Neural cell (in vitro differentiated cells): ENCODE data around the gene MND1. TPM values are rescaled to one million over a fixed set of nuclear protein-coding genes. Genes with fewer than 3 reads are reported as not detected.

Experiments used
- H2AFZ ChIP-seq: fragments of 200-600, 300-800 bp; sonication (generic), shearing (Covaris generic); 2 replicates; pipeline ENCODE4 v1.6.0; 2014; ENCODE audit warnings: low read depth, mild to moderate bottlenecking, antibody characterized with exemption, low read length, moderate library complexity
- H3F3A ChIP-seq: fragments of 200-600 bp; shearing (Covaris generic); 2 replicates; pipeline ENCODE4 v1.6.1; 2016; ENCODE audit warnings: mild to moderate bottlenecking, moderate library complexity, mixed read lengths, antibody characterized with exemption, low read length; ENCODE audit not compliant: insufficient read depth, poor library complexity, severe bottlenecking
- H3K27ac ChIP-seq: fragments of 200-600, 300-800 bp; sonication (generic), shearing (Covaris generic); 2 replicates; pipeline ENCODE4 v1.5.1; 2014; ENCODE audit warnings: mild to moderate bottlenecking, low read length, moderate library complexity
- H3K27me3 ChIP-seq: fragments of 300-800, 200-600 bp; sonication (generic), shearing (Covaris generic); 2 replicates; pipeline ENCODE4 v1.6.0; 2014; ENCODE audit warnings: mild to moderate bottlenecking, low read depth, low read length, moderate library complexity; ENCODE audit not compliant: insufficient read depth
- H3K36me3 ChIP-seq: fragments of 300-800, 200-600 bp; sonication (generic), shearing (Covaris generic); 2 replicates; pipeline ENCODE4 v1.5.1; 2014; ENCODE audit warnings: mild to moderate bottlenecking, antibody characterized with exemption, low read length, moderate library complexity; ENCODE audit not compliant: insufficient read depth
- H3K4me2 ChIP-seq: fragments of 300-800, 200-600 bp; sonication (generic), shearing (Covaris generic); 2 replicates; pipeline ENCODE4 v1.6.0; 2014; ENCODE audit warnings: mild to moderate bottlenecking, low read length
- H3K4me3 ChIP-seq: fragments of 300-800, 200-600 bp; sonication (generic), shearing (Covaris generic); 2 replicates; pipeline ENCODE4 v1.5.1; 2014; ENCODE audit warnings: mild to moderate bottlenecking, low read length, moderate library complexity
- H3K79me2 ChIP-seq: fragments of 200-600 bp; shearing (Covaris generic); replicated peaks from 2 replicates; pipeline ENCODE4 v1.6.0; 2014; ENCODE audit warnings: mild to moderate bottlenecking, low read length, moderate library complexity; ENCODE audit not compliant: insufficient read depth
- H3K9ac ChIP-seq: fragments of 300-800, 200-600 bp; sonication (generic), shearing (Covaris generic); 2 replicates; pipeline ENCODE4 v1.6.1; 2016; ENCODE audit warnings: mild to moderate bottlenecking, low read length, mixed read lengths
- H3K9me2 ChIP-seq: fragments of 200-600 bp; shearing (Covaris generic); 2 replicates; pipeline ENCODE4 v1.6.1; 2016; ENCODE audit warnings: mild to moderate bottlenecking, low read length, mixed read lengths; ENCODE audit not compliant: insufficient read depth
- H3K9me3 ChIP-seq: fragments of 200-600, 300-800 bp; sonication (generic), shearing (Covaris generic); 2 replicates; pipeline ENCODE4 v1.6.1; 2016; ENCODE audit warnings: mild to moderate bottlenecking, mixed run types, low read length, moderate library complexity, mixed read lengths
- H4K20me1 ChIP-seq: fragments of 200-600 bp; shearing (Covaris generic); 2 replicates; pipeline ENCODE4 v1.6.1; 2016; ENCODE audit warnings: mild to moderate bottlenecking, mixed run types; ENCODE audit not compliant: insufficient read depth
- EP300 ChIP-seq: fragments of 450-650 bp; conservative IDR thresholded peaks from 2 replicates; pipeline ENCODE4 v1.6.1; 2014; ENCODE audit warnings: antibody characterized with exemption, mild to moderate bottlenecking, moderate library complexity; ENCODE audit not compliant: poor library complexity, severe bottlenecking
- EZH2 ChIP-seq: fragments of 200-600, 300-800 bp; shearing (Covaris generic), sonication (generic); IDR thresholded peaks from 2 replicates; pipeline ENCODE4 v1.6.1; 2014; ENCODE audit warnings: antibody characterized with exemption, low read length, borderline replicate concordance, mild to moderate bottlenecking; ENCODE audit not compliant: insufficient read depth, poor library complexity, severe bottlenecking
- MXI1 ChIP-seq: fragments of 450-650 bp; conservative IDR thresholded peaks from 2 replicates; pipeline ENCODE4 v1.6.1; 2014; ENCODE audit warnings: antibody characterized with exemption, mild to moderate bottlenecking; ENCODE audit not compliant: poor library complexity, severe bottlenecking
- POLR2AphosphoS5 ChIP-seq: IDR thresholded peaks from 2 replicates; pipeline ENCODE4 v1.6.1; 2012
- RAD21 ChIP-seq: fragments of 450-650 bp; conservative IDR thresholded peaks from 2 replicates; pipeline ENCODE4 v1.6.1; 2014; ENCODE audit warnings: antibody characterized with exemption, mild to moderate bottlenecking, moderate library complexity
- REST ChIP-seq: IDR thresholded peaks from 2 replicates; pipeline ENCODE4 v1.6.1; 2012; ENCODE audit warnings: borderline replicate concordance
- SMC3 ChIP-seq: fragments of 450-650 bp; conservative IDR thresholded peaks from 2 replicates; pipeline ENCODE4 v1.6.1; 2014; ENCODE audit warnings: antibody characterized with exemption, mild to moderate bottlenecking, moderate library complexity; ENCODE audit not compliant: poor library complexity
- TAF1 ChIP-seq: IDR thresholded peaks from 2 replicates; pipeline ENCODE4 v1.6.1; 2012; ENCODE audit warnings: low read depth
- polyA plus RNA-seq: library from polyadenylated mRNA; depleted of rRNA; stranded (reverse); fragments of >200 nt; gene quantifications from 2 replicates; pipeline ENCODE4 v1.2.3, GENCODE V29; 2014
- TF ChIP-seq, protein P1 (sequence below): fragments of 450-650 bp; IDR thresholded peaks from 2 replicates; pipeline ENCODE4 v1.5.1; 2014; ENCODE audit warnings: antibody characterized with exemption, mild to moderate bottlenecking, moderate library complexity; ENCODE audit not compliant: poor library complexity, severe bottlenecking

Gene MND1
- polyA plus RNA-seq, 1 donor from 2014 or later, result 5.6 TPM

DNA sequence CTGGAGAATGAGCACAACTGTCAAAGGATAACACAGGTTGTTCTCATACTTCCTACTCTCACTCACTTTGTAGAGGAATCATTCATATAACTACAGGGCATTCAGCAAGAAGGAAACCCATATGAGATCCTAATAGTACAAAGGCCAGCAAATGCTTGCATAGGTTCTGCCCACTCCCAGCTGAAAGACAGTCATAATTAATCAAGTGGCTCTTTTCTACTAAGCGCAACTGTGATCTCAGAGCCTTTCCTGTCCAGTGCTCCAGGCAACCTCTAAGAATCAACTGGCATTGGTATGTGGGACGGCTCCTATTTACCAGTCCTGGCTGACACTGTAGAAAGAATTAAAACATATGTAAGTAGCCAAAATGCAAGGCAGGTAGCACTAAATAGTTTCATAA lies 18.9 kb upstream of the MND1 start:
- Histone ChIP-seq H3K36me3 (peaks cover 14% of the 10 kb centered on the region), H2AFZ (no peak overlapping the region), H3K4me3 (no peak overlapping the region), H3F3A (no peaks in the 10 kb centered on the region), H3K4me2 (no peak overlapping the region), H3K79me2 (peaks cover 17% of the 10 kb centered on the region), H3K27me3 (no peaks in the 10 kb centered on the region), H4K20me1 (no peaks in the 10 kb centered on the region), H3K9me2 (no peaks in the 10 kb centered on the region), H3K9ac (no peak overlapping the region), H3K27ac (no peak overlapping the region), H3K9me3 (no peaks in the 10 kb centered on the region)
- TF ChIP-seq TAF1 (no peak), EZH2 (no peak), RAD21 (no peak)

DNA sequence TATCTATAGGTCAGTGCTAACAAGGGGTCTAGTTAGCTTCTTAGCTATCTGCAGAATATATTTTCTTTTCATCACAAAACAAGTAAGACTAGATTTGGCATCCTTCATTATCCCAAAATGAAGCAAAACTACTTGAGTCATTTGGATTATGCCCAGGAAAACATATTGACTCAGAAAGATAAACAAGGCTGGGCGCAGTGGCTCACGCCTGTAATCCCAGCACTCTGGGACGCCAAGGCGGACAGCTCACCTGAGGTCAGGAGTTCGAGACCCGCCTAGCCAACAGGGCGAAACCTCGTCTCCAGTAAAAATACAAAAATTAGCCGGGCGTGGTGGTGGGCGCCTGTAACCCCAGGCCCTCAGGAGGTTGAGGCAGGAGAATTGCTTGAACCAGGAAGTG lies 18.0 kb upstream of the MND1 start:
- H3K9me2 ChIP-seq, result no peaks in the 10 kb centered on the region
- no peak overlapping the region for H3K27ac ChIP-seq
- no peak overlapping the region for H2AFZ ChIP-seq
- no peaks in the 10 kb centered on the region for H3K9me3 ChIP-seq
- H3K79me2 ChIP-seq, result peaks cover 12% of the 10 kb centered on the region
- no peak overlapping the region for H3K9ac ChIP-seq
- H3K4me2 ChIP-seq, result no peak overlapping the region
- no peak for TF ChIP-seq POLR2AphosphoS5
- TF ChIP-seq TAF1, result no peak
- TF ChIP-seq SMC3, result no peak
- H3K4me3 ChIP-seq, result no peak overlapping the region
- H3K36me3 ChIP-seq, result peaks cover 14% of the 10 kb centered on the region
- no peaks in the 10 kb centered on the region for H4K20me1 ChIP-seq
- H3F3A ChIP-seq, result no peaks in the 10 kb centered on the region
- H3K27me3 ChIP-seq, result no peaks in the 10 kb centered on the region

GRCh38 chr4:153327247-153327646 lies 17.2 kb upstream of the MND1 start:
- H3K4me2 ChIP-seq, result no peak overlapping the region
- TF ChIP-seq EP300 (no peak), TAF1 (no peak), POLR2AphosphoS5 (no peak), SMC3 (no peak), REST (no peak), RAD21 (no peak), MXI1 (no peak), EZH2 (no peak)
- TF ChIP-seq, protein P1, sequence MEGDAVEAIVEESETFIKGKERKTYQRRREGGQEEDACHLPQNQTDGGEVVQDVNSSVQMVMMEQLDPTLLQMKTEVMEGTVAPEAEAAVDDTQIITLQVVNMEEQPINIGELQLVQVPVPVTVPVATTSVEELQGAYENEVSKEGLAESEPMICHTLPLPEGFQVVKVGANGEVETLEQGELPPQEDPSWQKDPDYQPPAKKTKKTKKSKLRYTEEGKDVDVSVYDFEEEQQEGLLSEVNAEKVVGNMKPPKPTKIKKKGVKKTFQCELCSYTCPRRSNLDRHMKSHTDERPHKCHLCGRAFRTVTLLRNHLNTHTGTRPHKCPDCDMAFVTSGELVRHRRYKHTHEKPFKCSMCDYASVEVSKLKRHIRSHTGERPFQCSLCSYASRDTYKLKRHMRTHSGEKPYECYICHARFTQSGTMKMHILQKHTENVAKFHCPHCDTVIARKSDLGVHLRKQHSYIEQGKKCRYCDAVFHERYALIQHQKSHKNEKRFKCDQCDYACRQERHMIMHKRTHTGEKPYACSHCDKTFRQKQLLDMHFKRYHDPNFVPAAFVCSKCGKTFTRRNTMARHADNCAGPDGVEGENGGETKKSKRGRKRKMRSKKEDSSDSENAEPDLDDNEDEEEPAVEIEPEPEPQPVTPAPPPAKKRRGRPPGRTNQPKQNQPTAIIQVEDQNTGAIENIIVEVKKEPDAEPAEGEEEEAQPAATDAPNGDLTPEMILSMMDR, result no peak
- no peak overlapping the region for H3K4me3 ChIP-seq
- H3F3A ChIP-seq, result no peaks in the 10 kb centered on the region
- peaks cover 14% of the 10 kb centered on the region for H3K36me3 ChIP-seq
- H3K27ac ChIP-seq, result no peak overlapping the region
- no peaks in the 10 kb centered on the region for H3K9me2 ChIP-seq
- H3K27me3 ChIP-seq, result no peaks in the 10 kb centered on the region
- H4K20me1 ChIP-seq, result no peaks in the 10 kb centered on the region
- no peak overlapping the region for H2AFZ ChIP-seq
- no peak overlapping the region for H3K9ac ChIP-seq
- no peaks in the 10 kb centered on the region for H3K9me3 ChIP-seq
- H3K79me2 ChIP-seq, result peaks cover 9% of the 10 kb centered on the region
